TTC549 (cell line): Measurements from ENCODE around the gene ARMC9.
"Not testable (repeated sequence)": the region's sequence is repeated elsewhere in the genome, so short reads cannot be mapped to it uniquely, and the experiment has no call there.

Experiments used
- FAIRE-seq: peaks from 2 replicates; lab custom pipeline; 2012; peaks lifted over from hg19 to GRCh38; lab: Jason Lieb, UNC

The ARMC9 gene

DNA sequence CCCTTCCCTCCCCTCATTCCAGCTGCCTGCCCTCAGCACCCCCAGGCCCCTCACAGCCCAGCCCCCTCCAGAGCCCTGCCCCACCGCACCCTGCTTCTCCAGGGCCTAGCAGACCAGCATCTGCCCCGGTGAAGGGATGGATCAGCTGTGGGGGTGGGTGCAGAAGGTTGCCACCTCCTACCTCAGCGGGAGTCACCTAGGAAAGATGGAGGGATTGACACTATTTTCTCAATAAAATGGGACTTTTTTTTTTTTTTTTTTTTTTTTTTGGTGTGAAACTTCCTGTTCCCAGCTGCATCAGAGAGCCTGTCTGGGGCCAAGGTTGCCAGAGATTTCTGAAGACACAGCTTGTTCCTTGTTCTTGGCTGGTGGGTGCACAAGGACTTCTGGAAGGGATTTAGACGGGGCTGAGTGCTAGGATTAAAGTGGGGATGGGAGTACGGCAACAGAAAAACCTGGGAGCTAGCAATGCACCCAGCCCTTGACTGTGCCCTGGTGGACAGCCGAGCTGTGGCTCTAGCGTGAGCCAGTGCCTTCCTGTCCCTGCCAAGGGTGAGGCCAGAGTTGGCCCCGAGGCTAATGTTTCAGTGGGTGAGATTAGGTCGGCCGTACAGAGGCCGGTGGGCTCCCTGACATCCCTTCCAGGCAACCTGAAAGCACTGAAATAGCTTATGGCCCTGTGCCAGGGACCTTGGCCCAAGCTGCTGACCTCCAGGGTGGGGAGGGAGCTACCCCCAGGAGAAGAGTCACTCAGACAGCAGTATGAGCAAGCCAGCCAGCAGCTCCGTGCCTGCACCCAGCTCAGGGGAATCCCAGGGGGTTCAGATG is 201.6 kb downstream of the ARMC9 start:
- no peak for FAIRE-seq

DNA sequence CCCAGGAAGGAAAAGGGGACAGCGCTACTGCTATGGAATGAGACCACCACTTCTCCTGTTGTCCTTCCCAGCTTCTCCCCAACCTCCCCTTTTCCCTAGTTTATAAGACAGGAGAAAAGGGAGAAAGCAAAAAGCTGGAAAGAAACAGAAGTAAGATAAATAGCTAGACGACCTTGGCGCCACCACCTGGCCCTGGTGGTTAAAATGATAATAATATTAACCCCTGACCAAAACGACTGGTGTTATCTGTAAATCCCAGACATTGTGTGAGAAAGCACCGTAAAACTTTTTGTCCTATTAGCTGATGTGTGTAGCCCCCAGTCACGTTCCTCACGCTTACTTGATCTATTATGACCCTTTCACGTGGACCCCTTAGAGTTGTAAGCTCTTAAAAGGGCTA is 202.2 kb downstream of the ARMC9 start:
- not testable (repeated sequence) for FAIRE-seq

DNA sequence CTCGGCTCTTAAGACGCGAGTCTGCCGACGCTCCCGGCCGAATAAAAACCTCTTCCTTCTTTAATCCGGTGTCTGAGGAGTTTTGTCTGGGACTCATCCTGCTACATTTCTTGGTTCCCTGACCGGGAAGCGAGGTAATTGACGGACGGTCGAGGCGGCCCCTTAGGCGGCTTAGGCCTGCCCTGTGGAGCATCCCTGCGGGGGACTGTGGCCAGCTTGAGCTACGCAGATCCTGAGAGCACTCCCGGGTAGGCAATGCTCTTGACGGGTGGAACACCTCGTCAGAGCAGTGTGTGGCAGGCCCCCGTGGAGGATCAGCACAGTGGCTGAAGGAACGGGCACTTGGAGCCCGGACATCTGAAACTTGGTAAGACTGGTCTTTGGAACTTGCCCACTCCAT is 202.7 kb downstream of the ARMC9 start:
- FAIRE-seq = not testable (repeated sequence)

DNA sequence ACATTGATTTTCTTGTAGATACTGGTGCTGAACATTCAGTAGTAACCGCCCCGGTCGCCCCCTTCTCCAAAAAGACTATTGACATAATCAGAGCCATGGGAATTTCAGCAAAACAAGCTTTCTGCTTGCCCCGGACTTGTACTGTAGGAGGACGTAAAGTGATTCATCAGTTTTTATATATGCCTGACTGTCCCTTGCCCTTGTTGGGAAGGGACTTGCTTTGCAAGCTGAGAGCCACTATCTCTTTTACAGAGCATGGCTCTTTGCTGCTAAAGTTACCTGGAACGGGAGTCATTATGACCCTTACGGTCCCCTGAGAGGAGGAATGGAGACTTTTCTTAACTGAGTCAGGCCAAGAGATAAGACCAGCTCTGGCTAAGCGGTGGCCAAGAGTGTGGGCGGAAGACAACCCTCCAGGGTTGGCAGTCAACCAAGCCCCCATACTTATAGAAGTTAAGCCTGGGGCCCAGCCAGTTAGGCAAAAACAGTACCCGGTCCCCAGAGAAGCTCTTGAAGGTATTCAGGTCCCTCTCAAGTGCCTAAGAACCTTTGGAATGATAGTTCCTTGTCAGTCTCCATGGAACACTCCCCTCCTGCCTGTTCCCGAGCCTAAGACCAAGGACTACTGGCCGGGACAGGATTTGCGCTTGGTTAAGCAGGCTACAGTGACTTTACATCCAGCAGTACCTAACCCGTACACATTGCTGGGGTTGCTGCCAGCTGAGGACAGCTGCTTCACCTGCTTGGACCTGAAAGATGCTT is 205.2 kb downstream of the ARMC9 start:
- FAIRE-seq = not testable (repeated sequence)

DNA sequence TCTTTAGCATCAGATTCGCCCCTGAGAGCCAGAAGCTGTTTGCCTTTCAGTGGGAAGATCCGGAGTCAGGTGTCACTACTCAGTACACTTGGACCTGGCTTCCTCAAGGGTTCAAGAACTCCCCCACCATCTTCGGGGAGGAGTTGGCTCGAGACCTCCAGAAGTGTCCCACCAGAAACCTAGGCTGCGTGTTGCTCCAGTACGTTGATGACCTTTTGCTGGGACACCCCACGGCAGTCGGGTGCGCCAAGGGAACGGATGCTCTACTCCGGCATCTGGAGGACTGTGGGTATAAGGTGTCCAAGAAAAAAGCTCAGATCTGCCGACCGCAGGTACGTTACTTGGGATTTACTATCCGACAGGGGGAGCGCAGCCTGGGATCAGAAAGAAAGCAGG is 205.8 kb downstream of the ARMC9 start:
- FAIRE-seq = not testable (repeated sequence)

DNA sequence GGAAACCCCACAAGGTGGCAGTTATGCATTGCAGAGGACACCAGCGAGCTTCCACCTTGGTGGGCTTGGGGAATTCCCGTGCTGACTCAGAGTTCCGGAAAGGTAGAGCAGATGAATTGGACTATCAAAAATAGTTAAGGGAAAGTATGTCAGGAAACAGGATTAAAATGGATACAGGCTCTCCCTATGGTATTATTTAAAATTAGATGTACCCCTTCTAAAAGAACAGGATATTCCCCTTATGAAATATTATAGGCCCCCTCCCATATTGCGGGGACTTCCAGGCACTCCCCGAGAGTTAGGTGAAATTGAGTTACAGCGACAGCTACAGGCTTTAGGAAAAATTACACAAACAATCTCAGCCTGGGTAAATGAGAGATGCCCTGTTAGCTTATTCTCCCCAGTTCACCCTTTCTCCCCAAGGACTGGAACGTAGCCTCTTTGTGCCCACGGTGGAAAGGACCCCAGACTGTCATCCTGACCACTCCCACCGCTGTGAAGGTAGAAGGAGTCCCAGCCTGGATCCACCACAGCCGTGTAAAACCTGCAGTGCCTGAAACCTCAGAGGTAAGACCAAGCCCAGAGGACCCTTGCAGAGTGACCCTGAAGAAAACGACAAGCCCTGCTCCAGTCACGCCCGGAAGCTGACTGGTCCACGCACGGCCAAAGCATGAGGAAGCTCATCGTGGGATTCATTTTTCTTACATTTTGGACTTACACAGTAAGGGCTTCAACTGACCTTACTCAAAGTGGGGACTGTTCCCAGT is 207.4 kb downstream of the ARMC9 start:
- not testable (repeated sequence) for FAIRE-seq

DNA sequence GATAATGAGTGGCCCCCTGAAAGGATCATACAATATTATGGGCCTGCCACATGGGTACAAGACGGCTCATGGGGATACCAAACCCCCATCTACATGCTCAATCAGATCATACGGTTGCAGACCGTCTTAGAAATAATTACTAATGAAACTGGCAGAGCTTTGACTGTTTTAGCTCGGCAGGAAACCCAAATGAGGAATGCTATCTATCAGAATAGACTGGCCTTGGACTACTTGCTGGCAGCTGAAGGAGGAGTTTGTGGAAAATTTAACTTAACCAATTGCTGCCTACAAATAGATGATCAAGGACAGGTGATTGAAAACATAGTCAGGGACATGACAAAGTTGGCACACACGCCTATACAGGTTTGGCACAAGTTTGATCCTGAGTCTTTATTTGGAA is 209.3 kb downstream of the ARMC9 start:
- not testable (repeated sequence) for FAIRE-seq

DNA sequence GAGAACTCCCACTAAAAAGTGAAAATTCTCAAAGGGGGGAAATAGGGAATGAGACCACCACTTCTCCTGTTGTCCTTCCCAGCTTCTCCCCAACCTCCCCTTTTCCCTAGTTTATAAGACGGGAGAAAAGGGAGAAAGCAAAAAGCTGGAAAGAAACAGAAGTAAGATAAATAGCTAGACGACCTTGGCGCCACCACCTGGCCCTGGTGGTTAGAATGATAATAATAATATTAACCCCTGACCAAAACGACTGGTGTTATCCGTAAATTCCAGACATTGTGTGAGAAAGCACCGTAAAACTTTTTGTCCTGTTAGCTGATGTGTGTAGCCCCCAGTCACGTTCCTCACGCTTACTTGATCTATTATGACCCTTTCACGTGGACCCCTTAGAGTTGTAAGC is 209.9 kb downstream of the ARMC9 start:
- not testable (repeated sequence) for FAIRE-seq

DNA sequence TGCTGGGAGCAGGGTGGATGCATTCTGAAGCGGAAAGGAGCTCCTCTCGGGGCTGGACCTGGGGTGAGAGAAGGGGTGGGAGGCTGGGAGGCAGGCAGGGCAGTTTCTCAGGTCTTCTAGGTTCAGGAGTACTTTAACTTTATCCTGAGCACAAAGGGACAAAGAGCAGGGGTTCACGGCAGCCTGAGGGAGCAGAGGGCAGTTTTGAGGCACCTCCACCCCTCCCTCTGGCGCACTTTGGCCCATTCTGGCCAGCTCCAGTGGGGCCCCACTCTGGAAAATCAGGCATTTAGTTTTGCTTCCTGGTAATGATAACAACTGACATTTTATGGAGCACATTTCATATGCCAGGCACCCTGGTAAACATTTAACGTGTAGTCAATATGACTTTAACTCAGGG is 211.3 kb downstream of the ARMC9 start:
- no peak for FAIRE-seq

DNA sequence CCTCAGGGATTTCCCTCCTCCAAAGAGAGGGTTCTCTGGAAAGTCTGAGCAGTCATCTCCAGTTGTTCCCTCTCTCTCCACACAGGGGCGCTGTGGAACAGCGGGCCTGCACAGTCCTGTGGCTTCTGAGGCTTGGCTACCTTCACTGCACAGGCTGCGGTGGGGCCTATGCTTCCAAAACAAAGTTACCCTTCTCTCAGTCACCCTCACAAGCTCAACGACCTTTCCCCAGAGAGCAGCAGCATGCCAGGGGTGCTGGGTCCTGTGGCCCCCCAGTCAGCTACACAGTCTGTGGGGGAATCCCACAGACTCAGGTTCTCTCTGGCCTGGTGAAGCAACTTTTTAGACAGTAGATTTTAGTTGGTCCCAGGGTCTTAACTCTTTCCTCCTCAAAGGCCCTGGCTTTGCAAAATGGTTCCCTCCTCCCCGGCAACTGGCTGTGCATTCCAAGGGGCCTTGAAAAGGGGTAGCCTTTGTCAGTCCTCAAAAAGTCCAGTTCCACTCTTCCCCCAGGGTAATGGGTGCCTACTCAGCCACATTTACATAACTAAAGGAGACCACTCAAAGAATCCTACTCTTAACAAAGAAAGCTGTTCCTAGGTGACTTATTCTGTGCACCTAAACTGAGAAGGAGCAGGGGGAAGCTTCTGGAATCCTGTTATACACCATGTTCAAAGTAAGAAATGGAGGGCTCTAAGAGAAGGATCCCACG is 212.0 kb downstream of the ARMC9 start:
- FAIRE-seq = no peak

DNA sequence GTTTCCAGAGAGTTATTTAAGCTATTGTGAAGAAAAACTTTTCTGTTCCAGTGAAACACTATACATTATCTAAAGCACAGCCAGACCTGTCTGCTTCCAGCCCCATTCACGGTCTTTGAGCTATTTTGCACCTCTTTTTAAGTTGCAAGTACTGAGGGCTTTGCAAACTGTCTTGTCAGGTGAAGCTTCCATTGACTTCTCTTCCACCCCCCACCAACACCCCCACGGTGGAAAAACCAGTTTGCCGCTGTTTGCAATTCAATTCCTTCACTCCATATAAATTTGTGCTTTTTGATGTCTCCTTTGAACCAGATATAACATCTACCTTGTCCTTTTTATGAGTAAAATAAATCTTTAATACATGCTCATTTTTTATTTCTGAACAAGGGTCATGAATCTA is 212.8 kb downstream of the ARMC9 start:
- FAIRE-seq = no peak

DNA sequence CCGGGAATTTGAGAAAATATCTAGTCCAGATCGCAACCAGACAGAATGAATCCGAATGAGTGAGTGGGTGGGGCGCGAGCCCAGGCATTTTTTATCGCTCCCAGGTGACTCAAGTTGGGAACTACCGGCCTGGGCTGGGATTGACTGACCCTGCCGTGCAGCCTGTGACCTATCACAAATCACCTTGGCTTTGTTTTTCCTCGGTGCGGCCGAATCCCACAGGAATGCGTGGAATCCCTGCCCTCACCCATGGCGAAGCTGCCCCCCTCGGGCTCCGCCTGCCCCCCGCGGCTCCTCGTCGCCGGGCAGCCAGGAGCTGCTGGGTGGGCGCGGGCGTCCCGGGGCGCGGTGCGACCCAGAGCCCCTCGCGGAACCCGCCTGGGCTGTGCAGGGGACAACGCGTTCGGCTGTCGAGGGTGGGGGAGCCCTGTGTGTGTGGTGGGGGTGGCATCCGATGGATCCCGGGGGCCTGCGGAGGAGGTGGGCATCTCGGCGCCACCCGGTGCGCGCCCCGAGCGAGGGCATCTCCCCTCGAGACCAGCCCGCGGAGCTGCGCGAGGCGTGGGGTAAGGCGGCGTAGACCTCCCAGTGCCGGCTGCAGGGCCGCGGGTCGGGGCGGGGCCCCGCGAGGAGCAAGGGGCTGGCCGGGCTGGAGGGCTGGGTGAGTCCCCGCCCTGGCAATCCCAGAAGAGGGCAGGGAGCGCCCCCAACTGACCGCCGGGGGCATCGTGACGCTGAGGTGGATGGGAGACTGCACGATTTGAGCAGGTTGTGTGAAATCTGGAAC is 213.6 kb downstream of the ARMC9 start:
- FAIRE-seq = no peak

DNA sequence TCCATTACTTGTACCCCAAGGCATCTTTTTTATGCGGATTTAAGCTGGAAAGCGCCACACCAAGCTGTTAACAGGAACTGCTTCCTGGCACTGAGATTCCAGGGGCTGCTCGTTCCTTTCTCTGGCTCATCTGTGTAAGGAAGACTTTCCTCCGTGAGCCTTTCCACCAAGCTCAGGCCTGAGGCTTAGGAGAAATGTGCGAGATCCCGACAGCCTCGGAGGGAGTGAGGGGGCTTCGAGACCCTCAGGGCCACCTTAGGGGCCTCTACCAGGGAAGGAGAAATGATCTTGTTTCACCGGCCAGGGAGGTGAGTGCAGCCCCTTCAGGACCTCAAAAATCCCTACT is 214.2 kb downstream of the ARMC9 start:
- FAIRE-seq = no peak

DNA sequence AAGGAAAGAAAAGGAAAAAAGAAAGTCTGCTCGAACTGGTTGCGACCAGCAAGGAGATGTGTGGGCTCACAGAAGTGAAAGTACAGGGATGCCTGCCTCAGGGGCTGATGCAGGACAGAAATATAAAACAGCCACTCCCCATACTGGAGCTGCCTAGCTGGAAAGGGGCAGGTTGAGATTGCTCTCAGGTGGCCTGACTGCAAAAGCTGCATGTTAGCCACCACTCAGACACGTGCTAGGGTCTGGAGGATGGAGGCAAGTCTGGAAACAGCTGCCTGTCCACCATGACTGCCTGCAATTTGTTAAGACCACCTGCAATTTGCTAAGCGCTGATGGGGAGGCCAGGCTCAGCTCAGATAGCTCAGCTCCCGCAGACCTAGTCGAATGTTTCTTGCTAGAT is 215.0 kb downstream of the ARMC9 start:
- no peak for FAIRE-seq

DNA sequence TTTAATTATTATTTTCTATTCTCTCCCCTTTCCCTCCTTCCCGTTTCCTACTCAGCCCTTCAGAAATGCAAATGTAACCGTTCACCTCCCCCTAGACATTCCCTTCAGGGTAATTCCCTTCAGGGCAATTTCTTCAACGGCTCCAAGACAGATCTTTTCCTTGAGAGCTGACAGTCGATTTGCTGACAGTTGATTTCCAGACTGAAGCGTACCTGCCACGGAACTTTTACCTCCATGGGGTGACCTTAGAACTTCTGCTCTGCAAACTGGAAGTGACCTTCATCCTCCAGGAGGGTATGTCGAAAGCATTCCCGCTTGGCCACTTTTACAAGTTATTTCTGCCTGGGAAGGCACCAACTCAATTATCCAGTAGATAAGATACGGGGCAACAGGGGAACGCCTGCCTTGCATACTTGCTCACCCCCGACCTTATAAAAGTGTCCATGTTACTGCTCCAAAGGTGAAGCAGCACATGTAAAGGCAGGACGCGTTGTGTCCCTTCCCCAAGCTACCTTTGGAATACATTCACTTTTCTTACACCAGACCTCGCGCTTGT is 215.6 kb downstream of the ARMC9 start:
- FAIRE-seq = no peak

DNA sequence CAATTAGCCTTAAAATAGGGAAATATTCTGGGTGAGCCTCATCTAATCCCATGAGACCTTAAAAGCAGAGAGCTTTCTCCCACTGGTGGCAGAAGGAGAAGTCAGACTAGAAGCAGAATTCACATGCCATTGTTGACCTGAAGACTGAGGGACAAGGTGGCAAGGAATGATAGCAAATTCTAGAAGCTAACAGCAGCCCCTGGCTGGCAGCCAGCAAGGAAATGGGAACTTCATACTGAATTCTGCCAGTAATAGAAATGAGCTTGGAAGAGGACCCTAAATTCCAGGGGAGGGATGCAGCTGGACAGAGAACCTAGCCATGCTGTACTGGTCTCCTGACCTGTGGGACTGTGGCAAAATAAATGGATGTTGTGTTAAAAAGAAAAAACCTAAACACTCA is 216.6 kb downstream of the ARMC9 start:
- no peak for FAIRE-seq

DNA sequence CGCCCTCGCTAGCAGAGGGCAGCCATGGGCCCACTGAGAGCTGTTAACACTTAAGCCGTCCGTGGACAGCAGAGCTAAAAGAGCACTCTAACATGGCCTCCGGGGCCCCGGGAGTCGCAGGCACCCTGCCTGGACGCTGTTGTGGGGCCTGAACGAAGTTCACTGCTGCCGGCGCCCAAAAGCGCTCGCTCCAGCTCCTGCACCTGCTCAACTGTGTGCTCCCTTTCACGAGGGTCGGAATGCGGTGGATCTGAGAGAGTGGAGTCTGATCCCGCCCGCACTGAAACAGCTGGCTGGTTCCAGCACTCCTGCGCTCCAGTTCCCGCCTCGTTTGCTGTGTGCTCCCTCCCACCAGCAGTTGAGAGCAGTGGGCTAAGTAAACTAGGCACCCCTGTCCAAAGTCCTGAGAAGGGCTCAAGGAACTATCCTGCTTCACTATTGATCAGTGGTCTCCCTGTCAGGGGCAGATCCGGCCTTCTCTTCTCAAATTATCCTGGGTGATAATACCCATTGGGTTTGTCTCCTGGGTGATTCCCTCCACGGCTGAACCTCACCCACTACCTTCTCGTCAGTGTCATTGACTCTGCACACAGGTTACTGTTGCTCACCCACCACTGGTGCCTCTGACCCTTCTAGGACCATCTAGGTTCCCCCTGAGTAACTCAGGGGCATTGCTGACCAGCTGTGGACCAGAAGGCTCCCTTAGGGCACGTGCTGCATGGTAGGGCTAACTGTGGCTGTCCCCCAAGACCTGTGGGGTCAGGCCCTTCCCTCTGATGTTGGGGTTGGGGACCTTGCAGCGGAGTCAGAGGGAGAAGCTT is 220.6 kb downstream of the ARMC9 start:
- no peak for FAIRE-seq

DNA sequence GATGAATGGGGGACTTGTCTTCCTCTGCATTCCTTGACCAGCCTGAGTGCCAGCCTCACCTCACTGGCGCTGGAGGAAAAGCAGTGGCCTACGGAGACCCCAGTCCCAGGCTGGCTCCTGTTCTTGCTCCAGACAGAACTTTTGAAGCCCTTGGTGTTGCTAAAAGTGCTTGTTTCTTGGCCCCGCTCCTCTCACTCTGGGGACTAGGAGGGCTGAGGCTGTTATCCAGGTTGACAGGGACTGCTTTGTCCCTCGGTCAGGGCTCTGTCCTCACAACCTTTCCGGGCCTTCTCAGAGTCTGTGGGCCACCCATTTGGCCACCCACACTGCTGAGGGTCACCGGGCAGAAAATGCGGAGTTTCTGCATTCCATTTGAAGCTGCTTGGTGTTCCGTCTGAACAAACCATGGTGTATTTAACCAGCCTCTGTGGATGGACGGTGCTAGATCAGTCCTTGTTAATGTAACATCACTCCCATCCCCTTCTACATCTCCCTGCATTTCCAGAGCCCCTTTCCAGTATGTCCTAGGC is 222.7 kb downstream of the ARMC9 start:
- FAIRE-seq = no peak

DNA sequence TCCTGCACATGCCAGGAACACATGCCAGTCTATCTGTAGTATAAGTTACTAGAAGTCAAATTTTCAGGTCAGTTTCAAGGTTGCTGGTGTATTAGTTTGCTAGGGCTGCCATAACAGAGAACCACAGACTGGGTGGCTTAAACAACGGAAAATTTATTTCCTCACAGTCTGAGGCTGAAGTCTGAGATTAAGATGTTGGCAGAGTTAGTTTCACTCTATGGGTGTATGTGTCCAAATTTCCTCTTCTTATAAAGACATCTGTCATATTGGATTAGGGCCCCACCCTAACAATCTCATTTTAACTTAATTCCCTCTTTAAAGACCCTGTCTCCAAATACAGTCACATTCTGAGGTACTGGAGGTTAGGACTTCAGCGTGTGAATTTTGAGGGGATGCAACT is 223.6 kb downstream of the ARMC9 start:
- FAIRE-seq = no peak

DNA sequence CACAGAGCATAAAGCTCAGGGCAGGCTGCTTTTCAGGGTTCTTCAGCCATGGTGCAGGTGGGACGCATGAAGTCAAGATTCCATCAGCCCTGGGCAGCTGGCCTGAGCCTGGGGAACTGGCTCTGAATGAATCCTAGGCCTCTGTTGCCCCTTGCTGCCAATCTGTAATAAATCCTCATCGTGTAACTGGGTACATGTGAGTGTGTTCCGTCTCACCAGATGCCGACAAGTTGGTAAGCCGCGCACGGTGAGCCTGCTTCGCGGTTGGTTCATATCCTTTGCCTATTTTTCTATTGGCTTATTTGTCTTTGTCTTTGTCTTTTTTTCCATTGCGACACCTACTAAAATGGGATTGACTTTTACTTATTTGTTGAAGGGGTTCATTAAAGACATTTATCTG is 224.7 kb downstream of the ARMC9 start:
- FAIRE-seq = no peak
